OCI-LY1 (cell line): ENCODE data around the gene NF2.

ENCODE experiments used
- EZH2 ChIP-seq: fragments of 200-600 bp; sonication (generic), shearing (Covaris generic); IDR thresholded peaks from 2 replicates; pipeline ENCODE4 v1.8.0; 2017; ENCODE audit warnings: borderline replicate concordance, mixed run types, mild to moderate bottlenecking, antibody characterized with exemption, low read length, moderate library complexity, mixed read lengths
- TF ChIP-seq, protein P1 (sequence below): fragments of 200-600 bp; sonication (generic), shearing (Covaris generic); IDR thresholded peaks from 2 replicates; pipeline ENCODE4 v1.5.1; 2017; ENCODE audit warnings: mild to moderate bottlenecking, antibody characterized with exemption, low read length, moderate library complexity, mixed read lengths

DNA sequence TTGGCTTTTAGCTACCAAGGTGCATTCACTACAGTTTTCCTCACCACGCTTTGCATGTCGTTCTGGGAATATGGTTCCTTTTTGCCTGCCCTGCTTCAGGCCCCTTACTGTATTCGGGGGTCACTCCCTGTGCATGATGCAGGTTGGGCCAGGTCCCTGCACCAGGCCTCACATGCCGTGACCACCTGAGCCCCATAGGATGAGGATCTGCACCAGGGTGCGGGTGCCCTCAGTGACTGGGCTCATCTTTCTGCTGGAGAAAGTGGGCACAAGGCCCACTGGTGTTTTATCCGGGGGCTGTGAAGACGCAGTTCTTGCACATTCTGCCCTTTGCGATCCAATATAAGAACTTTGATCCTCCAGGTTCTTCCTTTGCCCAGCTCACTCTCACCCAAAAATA lies 70.7 kb downstream of the NF2 start:
- TF ChIP-seq EZH2 = no peak
- TF ChIP-seq, protein P1, sequence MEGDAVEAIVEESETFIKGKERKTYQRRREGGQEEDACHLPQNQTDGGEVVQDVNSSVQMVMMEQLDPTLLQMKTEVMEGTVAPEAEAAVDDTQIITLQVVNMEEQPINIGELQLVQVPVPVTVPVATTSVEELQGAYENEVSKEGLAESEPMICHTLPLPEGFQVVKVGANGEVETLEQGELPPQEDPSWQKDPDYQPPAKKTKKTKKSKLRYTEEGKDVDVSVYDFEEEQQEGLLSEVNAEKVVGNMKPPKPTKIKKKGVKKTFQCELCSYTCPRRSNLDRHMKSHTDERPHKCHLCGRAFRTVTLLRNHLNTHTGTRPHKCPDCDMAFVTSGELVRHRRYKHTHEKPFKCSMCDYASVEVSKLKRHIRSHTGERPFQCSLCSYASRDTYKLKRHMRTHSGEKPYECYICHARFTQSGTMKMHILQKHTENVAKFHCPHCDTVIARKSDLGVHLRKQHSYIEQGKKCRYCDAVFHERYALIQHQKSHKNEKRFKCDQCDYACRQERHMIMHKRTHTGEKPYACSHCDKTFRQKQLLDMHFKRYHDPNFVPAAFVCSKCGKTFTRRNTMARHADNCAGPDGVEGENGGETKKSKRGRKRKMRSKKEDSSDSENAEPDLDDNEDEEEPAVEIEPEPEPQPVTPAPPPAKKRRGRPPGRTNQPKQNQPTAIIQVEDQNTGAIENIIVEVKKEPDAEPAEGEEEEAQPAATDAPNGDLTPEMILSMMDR = no peak
